BLaER1 (cell line): ENCODE measurements around the gene SMIM32.

ENCODE experiments used
- H3K27ac ChIP-seq: shearing (Covaris generic); formaldehyde crosslinking; 2 replicates; pipeline ENCODE4 v1.8.1; 2022
- H3K27me3 ChIP-seq: shearing (Covaris generic); formaldehyde crosslinking; 2 replicates; pipeline ENCODE4 v1.8.1; 2022
- H3K36me3 ChIP-seq: shearing (Covaris generic); formaldehyde crosslinking; 2 replicates; pipeline ENCODE4 v1.8.1; 2022
- H3K4me1 ChIP-seq: shearing (Covaris generic); formaldehyde crosslinking; 2 replicates; pipeline ENCODE4 v1.8.1; 2022
- H3K4me2 ChIP-seq: shearing (Covaris generic); formaldehyde crosslinking; 2 replicates; pipeline ENCODE4 v1.8.1; 2022
- H3K4me3 ChIP-seq: shearing (Covaris generic); formaldehyde crosslinking; 2 replicates; pipeline ENCODE4 v1.8.1; 2022
- H3K9ac ChIP-seq: shearing (Covaris generic); formaldehyde crosslinking; 2 replicates; pipeline ENCODE4 v1.8.1; 2022
- H3K9me3 ChIP-seq: shearing (Covaris generic); formaldehyde crosslinking; 2 replicates; pipeline ENCODE4 v1.8.1; 2022
- H4K20me1 ChIP-seq: shearing (Covaris generic); formaldehyde crosslinking; 2 replicates; pipeline ENCODE4 v1.8.1; 2022
- Cebpa-rat ChIP-seq: shearing (Covaris generic); IDR thresholded peaks from 2 replicates; pipeline ENCODE4 v1.8.1; 2022

SMIM32 gene

GRCh38 chr5:136143312-136143711 lies 49.6 kb downstream of the SMIM32 start:
- Histone ChIP-seq H3K36me3 (peaks cover 11% of the 10 kb centered on the region; the same call in 1 of the 2 replicates), H3K27ac (no peak overlapping the region), H3K27me3 (no peaks in the 10 kb centered on the region), H3K9ac (no peak overlapping the region), H3K4me2 (no peak overlapping the region), H3K4me3 (no peak overlapping the region), H4K20me1 (peaks cover 100% of the 10 kb centered on the region), H3K4me1 (peaks cover 14% of the 10 kb centered on the region), H3K9me3 (no peaks in the 10 kb centered on the region)
- TF ChIP-seq Cebpa-rat: no peak

GRCh38 chr5:136141561-136141960 lies 51.4 kb downstream of the SMIM32 start:
- H4K20me1 ChIP-seq: peaks cover 100% of the 10 kb centered on the region
- no peak for TF ChIP-seq Cebpa-rat
- no peaks in the 10 kb centered on the region for H3K9me3 ChIP-seq
- H3K4me1 ChIP-seq: peaks cover 14% of the 10 kb centered on the region
- H3K4me2 ChIP-seq: no peak overlapping the region
- no peak overlapping the region for H3K27ac ChIP-seq
- H3K36me3 ChIP-seq: peaks cover 16% of the 10 kb centered on the region; the same call in 1 of the 2 replicates
- H3K4me3 ChIP-seq: no peak overlapping the region
- H3K27me3 ChIP-seq: no peaks in the 10 kb centered on the region
- H3K9ac ChIP-seq: no peak overlapping the region
